Testis (tissue), 3 donors: ENCODE results near the gene SEMA6D. TPM values are rescaled to one million over a fixed set of nuclear protein-coding genes. Genes with fewer than 3 reads are reported as not detected.

ENCODE experiments used
- DNase-seq: peaks from one replicate; pipeline ENCODE4 v3.0.0-alpha.2; 2019
- H3K27ac ChIP-seq, 2 donors: fragments of 200-600 bp; sonication (generic); one replicate each; pipeline ENCODE4 v1.5.1; 2019
- H3K27me3 ChIP-seq: fragments of 200-600 bp; sonication (generic); one replicate; pipeline ENCODE4 v1.5.1; 2019
- H3K36me3 ChIP-seq: fragments of 200-600 bp; sonication (generic); one replicate; pipeline ENCODE4 v1.5.1; 2017; ENCODE audit warnings: low read depth; ENCODE audit errors: missing control alignments
- H3K4me1 ChIP-seq: fragments of 200-600 bp; sonication (generic); one replicate; pipeline ENCODE4 v1.5.1; 2019
- H3K4me3 ChIP-seq, 2 donors: fragments of 200-600 bp; sonication (generic); one replicate each; pipeline ENCODE4 v1.5.1; 2017 to 2019
- H3K9me3 ChIP-seq: fragments of 200-600 bp; sonication (generic); one replicate; pipeline ENCODE4 v1.5.1; 2017
- CTCF ChIP-seq, 3 experiments: fragments of 450-650 bp in 2 of 3; fragments of 200-600 bp in 1 of 3; sonication (generic) in 1 of 3; IDR thresholded peaks; one replicate each; pipeline ENCODE4 v1.5.1; 2016 to 2019; ENCODE audit warnings: antibody characterized with exemption in 3 of 3, mild to moderate bottlenecking in 2 of 3, moderate library complexity in 1 of 3
- POLR2A ChIP-seq: fragments of 450-650 bp; IDR thresholded peaks from one replicate; pipeline ENCODE4 v1.6.1; 2017; ENCODE audit warnings: antibody characterized with exemption, mild to moderate bottlenecking, moderate library complexity
- WGBS, 2 donors: methylation state at CpG; one replicate each; pipeline ENCODE4 v1.1.5; 2018; 5-methylcytosine and 5-hydroxymethylcytosine counted together
- intact Hi-C: fragments of 100-400 bp; cut with DNase I; formaldehyde crosslinking; loops from one replicate; pipeline ENCODE4 v1.15.1; 2023; ENCODE audit warnings: low total_unique reads
- polyA plus RNA-seq: library from polyadenylated mRNA; stranded (reverse); fragments of 350-450 nt; fragmentation: Illumina TruSeq; extraction: RNeasy Lipid Tissue Mini Kit (QIAGEN cat#74804); gene quantifications from one replicate; pipeline ENCODE4 v1.2.3, GENCODE V29; 2014; ENCODE audit warnings: low read depth, low replicate concordance; ENCODE audit not compliant: insufficient read depth
- total RNA-seq, 2 donors: library from RNA; depleted of rRNA; stranded (reverse); fragments of >200 nt; gene quantifications; one replicate each; pipeline ENCODE4 v1.2.3, GENCODE V29; 2016

SEMA6D gene
- total and polyA plus RNA-seq, 3 donors from 2014 or later: 4.0 to 5.6 (median 4.3) TPM

DNA sequence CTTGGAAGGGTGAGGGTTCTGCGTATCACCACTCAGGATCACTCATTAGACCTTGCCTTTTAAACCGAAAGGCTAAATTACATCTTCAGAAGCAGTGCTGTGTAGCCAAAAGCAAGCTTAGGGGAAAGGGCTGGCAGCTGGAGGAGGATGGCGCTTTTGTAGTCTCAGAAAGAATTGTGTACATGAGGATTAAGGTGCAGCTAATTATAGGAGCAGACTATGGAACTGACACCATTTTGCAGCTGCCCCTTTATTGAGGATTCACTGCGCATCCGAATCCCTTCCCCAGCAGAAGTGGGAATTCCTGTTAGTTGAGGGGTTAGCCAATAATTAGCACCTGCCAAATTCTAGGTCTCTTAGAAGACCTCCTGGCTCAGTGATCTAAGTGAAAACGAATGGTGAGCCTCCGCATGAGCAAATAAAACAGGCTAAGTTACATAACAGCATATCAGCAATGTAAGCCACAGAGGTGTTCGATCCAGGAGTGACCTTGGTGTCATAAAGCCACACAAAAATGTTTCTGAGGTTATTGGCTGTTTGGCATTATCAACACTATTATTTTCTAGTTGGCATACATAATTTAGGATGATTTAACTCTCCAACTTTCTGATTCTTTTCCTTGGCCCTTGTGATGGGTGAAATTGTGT, 42.6 kb upstream of the SEMA6D start:
- no peak for DNase-seq
- TF ChIP-seq CTCF (IDR thresholded peaks at IDR 0.05) (no peak), POLR2A (no peak)
- Histone ChIP-seq H3K36me3 (no peaks in the 10 kb centered on the region), H3K27me3 (no peaks in the 10 kb centered on the region), H3K9me3 (no peaks in the 10 kb centered on the region), H3K4me3 (no peak overlapping the region), H3K27ac (no peak overlapping the region), H3K4me1 (no peaks in the 10 kb centered on the region)
- intact Hi-C loops: no loop called here
- 94 to 97% methylated on average over 8 of the region's 8 CpGs for WGBS, 2 donors

GRCh38 chr15:47675735-47676134, 41.6 kb upstream of the SEMA6D start:
- Histone ChIP-seq H3K27ac (no peak overlapping the region), H3K27me3 (no peaks in the 10 kb centered on the region), H3K36me3 (no peaks in the 10 kb centered on the region), H3K4me1 (no peaks in the 10 kb centered on the region), H3K9me3 (no peaks in the 10 kb centered on the region), H3K4me3 (no peak overlapping the region)
- no peak for DNase-seq
- WGBS, 2 donors: 87 to 96% methylated on average over 3 of the region's 3 CpGs
- intact Hi-C loops: no loop called here
- TF ChIP-seq POLR2A: no peak
- no peak for TF ChIP-seq CTCF (IDR thresholded peaks at IDR 0.05)

DNA sequence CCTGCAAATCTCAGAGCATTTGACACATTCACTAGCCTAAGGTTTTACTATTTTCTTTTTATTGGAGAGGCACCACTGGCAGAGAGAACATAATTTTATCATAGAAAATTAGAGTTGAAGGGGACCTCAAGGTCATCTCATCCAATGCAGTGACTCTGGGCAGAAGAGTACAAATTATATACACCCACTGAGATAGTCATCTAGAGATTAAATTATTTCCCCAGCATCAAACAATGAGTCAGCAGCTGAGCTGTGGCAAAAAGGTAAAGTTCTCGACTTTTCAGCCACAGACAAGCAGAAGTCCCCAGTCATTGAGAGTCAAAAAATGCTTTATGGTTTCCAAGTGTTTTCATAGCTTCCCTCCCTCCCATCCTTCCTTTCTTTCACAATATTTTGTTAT, 39.3 kb upstream of the SEMA6D start:
- Histone ChIP-seq H3K36me3 (no peaks in the 10 kb centered on the region), H3K27ac (no peak overlapping the region), H3K4me1 (no peaks in the 10 kb centered on the region), H3K9me3 (no peaks in the 10 kb centered on the region), H3K27me3 (no peaks in the 10 kb centered on the region), H3K4me3 (no peak overlapping the region)
- no peak for TF ChIP-seq CTCF (IDR thresholded peaks at IDR 0.05)
- TF ChIP-seq POLR2A: no peak
- 83 to 91% methylated on average over 1 of the region's 1 CpG for WGBS, 2 donors
- intact Hi-C loops: no loop called here
- no peak for DNase-seq

DNA sequence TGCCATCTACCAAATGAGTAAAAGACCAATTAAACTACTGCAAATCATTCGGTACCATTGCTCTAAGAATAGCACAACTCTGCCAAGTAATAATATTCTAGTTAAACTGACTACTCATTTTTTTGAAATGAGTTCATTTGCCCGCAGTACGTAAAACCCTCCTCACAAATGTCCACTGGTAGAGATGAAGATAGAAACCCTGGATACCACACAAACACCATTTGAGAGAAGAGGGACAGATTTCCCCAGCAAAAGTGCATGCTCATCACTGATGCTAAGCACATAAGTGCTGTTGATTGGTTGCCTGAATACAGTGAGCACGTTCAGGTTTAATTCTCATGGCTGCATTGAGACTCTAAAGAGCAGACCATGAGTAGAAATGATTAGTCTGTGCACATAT, 34.6 kb upstream of the SEMA6D start:
- no peaks in the 10 kb centered on the region for H3K36me3 ChIP-seq
- DNase-seq: no peak
- 93 to 95% methylated on average over 4 of the region's 4 CpGs for WGBS, 2 donors
- H3K27me3 ChIP-seq: no peaks in the 10 kb centered on the region
- no peaks in the 10 kb centered on the region for H3K4me1 ChIP-seq
- H3K9me3 ChIP-seq: no peaks in the 10 kb centered on the region
- intact Hi-C loops: no loop called here
- no peak overlapping the region for H3K27ac ChIP-seq
- no peak for TF ChIP-seq CTCF (IDR thresholded peaks at IDR 0.05)
- TF ChIP-seq POLR2A: no peak
- H3K4me3 ChIP-seq: no peak overlapping the region
